Activated CD8-positive, alpha-beta memory T cell treated with anti-CD3 and anti-CD28 coated beads for 48 hours (primary cell): ENCODE results near the gene PCDH17.

Experiments used
- DNase-seq, 3 experiments: peaks; one replicate each; pipeline ENCODE4 v3.0.0-alpha.2; 2020; ENCODE audit warnings: low read depth in 2 of 3, low spot score in 2 of 3

Gene PCDH17

DNA sequence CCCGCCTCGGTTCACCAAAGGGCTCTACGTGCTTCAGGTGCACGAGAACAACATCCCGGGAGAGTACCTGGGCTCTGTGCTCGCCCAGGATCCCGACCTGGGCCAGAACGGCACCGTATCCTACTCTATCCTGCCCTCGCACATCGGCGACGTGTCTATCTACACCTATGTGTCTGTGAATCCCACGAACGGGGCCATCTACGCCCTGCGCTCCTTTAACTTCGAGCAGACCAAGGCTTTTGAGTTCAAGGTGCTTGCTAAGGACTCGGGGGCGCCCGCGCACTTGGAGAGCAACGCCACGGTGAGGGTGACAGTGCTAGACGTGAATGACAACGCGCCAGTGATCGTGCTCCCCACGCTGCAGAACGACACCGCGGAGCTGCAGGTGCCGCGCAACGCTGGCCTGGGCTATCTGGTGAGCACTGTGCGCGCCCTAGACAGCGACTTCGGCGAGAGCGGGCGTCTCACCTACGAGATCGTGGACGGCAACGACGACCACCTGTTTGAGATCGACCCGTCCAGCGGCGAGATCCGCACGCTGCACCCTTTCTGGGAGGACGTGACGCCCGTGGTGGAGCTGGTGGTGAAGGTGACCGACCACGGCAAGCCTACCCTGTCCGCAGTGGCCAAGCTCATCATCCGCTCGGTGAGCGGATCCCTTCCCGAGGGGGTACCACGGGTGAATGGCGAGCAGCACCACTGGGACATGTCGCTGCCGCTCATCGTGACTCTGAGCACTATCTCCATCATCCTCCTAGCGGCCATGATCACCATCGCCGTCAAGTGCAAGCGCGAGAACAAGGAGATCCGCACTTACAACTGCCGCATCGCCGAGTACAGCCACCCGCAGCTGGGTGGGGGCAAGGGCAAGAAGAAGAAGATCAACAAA, 2.6 kb downstream of the PCDH17 start:
- no peak for DNase-seq

DNA sequence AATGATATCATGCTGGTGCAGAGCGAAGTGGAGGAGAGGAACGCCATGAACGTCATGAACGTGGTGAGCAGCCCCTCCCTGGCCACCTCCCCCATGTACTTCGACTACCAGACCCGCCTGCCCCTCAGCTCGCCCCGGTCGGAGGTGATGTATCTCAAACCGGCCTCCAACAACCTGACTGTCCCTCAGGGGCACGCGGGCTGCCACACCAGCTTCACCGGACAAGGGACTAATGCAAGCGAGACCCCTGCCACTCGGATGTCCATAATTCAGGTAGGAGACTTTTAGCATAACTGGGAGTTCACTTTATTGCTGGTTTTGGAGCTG, 3.3 kb downstream of the PCDH17 start:
- DNase-seq, result no peak

- no peak for DNase-seq
Measured at GRCh38 chr13:57635541-57636085, 4.1 kb downstream of the PCDH17 start.

GRCh38 chr13:57636816-57637215, 5.3 kb downstream of the PCDH17 start:
- no peak for DNase-seq

GRCh38 chr13:57637515-57637914, 6.0 kb downstream of the PCDH17 start:
- no peak for DNase-seq

DNA sequence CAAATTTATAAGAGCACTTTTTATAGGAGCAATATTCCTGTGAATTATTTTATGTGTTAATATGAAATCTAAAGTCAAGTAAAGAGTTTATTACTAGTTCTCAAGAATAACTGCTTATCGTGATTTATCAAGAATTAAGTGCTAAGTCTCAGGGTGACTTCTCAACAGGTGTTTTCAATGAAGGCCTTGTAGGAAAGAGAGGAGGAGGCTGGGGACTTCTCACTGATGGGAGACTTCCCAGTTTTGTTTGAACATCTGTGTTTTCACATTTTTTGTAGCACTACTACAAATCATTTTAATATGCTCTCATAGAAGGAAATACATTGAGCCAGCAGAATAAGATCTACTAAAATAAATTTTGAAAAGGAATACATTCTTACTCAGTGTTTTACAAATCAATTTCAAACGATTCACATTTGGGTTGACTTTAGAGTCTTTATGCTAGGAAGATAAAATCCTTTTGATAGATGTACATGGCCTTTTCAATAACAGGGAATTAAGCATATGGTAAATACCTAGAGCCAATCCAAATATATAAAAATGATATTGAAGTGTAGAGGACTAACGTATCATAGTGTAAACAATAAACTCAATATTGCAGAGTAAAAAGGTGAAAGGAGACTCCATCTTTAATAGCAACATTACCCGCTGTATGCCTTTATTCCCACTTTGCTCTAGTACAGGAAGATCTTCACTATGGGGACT, 6.8 kb downstream of the PCDH17 start:
- no peak for DNase-seq

GRCh38 chr13:57640607-57641006, 9.1 kb downstream of the PCDH17 start:
- no peak for DNase-seq

- DNase-seq, result no peak
Measured at GRCh38 chr13:57641051-57641450, 9.5 kb downstream of the PCDH17 start.

DNA sequence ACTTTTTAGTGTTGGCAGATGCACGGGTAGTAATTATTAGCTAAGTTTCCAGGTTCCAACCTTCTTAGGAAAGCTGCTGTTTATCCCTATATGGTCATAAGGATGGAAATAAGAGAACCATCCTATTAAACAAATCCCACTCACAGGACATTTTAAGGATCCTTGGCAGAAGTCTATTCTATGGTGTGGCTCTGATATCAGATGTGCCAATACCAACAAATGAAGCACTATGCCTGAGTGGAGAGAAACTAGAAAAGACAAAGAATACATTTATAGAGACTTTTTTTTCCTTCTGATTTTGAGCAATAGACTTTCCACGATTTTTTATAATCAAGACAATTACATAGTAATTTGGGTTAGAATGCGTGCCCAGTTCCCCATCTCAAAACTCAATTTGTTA, 12.6 kb downstream of the PCDH17 start:
- no peak for DNase-seq

- no peak for DNase-seq
Measured at GRCh38 chr13:57653229-57653989, 21.9 kb downstream of the PCDH17 start.

DNA sequence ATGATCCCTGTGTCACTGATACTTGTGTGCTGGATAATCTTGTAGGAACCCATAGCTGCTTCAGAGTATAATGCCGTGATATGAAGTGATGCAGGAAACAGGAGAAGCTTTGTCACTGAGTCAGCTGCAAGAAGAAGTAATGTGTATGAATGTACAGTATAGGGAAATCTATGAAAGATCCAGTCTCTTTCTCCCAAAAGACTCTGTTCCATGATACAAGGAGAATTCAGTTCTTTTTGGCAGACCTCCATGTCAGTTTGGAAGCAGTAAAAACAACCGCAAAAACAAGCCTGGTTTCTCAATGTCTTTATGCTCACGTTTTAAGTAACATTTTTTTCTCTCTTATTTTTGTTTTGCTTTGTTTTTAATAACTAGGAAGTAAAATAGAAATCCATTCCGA, 33.9 kb downstream of the PCDH17 start:
- DNase-seq, result no peak

- DNase-seq, result no peak
Measured at GRCh38 chr13:57666131-57666953, 34.8 kb downstream of the PCDH17 start.

GRCh38 chr13:57672168-57672567, 40.6 kb downstream of the PCDH17 start:
- DNase-seq, result no peak

- DNase-seq, result no peak
Measured at GRCh38 chr13:57673197-57673596, 41.7 kb downstream of the PCDH17 start.

GRCh38 chr13:57675526-57675925, 44.0 kb downstream of the PCDH17 start:
- DNase-seq, result no peak

DNA sequence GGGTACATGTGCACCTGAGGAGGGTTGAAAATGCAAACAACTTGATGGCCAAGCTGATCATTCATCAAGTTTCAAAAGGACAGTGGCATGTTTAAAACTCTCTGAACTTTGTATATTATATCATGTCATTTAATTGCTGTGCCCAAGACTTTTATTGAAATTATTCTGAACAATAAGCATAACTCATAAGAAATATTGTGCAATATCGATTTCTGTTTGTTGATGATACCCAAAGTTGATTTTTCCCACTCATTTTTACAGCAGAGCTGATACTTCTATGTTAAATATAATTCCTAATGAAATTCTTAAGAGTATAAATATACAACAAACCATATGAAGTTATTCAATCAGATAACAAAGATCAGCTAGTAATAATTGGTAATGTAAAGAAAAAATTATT, 49.1 kb downstream of the PCDH17 start:
- DNase-seq, result no peak

DNA sequence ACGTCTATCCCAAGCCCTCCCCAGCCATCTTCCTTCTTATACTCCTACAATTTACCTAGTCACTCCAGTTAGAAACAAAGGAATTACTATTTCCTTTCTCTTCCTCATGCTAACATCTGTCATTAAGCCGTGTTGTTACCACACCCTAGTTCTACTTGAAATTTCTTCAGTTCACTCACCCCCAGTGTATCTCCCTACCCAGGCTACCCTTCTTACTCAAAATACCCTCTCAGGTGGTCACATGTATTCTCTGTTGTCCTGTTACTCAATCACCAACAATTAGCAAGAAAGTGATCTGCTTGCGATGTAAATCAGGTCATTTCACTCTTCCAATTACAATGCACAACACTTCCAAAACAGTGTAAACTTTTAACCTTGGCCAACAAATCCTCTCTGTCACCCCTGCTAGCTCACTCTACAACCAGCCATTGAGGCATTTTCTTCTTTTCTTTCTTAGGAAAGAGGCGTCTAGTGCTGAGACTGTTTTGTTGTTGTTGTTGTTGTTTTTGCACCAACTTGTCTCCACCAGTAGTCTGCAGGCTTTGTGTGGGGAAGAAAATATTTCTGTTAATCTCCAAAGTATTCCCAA, 50.7 kb downstream of the PCDH17 start:
- DNase-seq, result no peak

- no peak for DNase-seq
Measured at GRCh38 chr13:57698851-57699250, 67.3 kb downstream of the PCDH17 start.

GRCh38 chr13:57704031-57704430, 72.5 kb downstream of the PCDH17 start:
- no peak for DNase-seq

DNA sequence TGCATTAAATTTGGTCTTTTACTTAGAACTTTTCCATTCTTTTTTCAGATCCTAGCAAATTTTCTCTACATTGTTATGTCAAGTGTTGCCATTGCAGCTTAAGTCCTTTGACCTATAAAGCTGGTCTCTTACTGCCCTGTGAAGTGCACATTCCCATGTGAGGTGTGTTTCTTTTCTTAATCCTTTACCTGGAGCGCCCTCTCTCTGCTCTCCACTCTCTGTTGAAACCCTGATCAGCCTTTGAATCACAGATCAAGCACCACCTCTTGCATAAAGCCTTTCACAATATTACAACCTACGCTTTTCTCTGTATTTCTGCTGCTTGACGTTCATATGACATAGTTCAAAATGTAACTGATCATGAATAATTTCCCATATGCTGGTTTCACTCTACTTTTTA, 84.8 kb downstream of the PCDH17 start:
- no peak for DNase-seq
